ENCODE results near the gene S100A3.
"Not testable (repeated sequence)": the region's sequence is repeated elsewhere in the genome, so short reads cannot be mapped to it uniquely, and the experiment has no call there.

Gene S100A3

GRCh38 chr1:153582836-153583235 is 33.8 kb upstream of the S100A3 start:
- not testable (repeated sequence) for H3K36me3 ChIP-seq (ENCODE audit: insufficient read depth, low read depth, low read length); H3K27me3 ChIP-seq (ENCODE audit: insufficient read depth, low read length); H3K27ac ChIP-seq (ENCODE audit: low read length); H3K9me3 ChIP-seq (ENCODE audit: insufficient read depth, low read depth, low read length); H3K4me1 ChIP-seq (ENCODE audit: insufficient read depth, low read length); H3K9ac ChIP-seq (ENCODE audit: low read depth, low read length); H3K4me3 ChIP-seq (ENCODE audit: low read length)

- Histone ChIP-seq H3K9me3 (ENCODE audit: insufficient read depth, low read depth, low read length) (no peaks in the 10 kb centered on the region), H3K27me3 (ENCODE audit: insufficient read depth, low read length) (no peaks in the 10 kb centered on the region), H3K4me3 (ENCODE audit: low read length) (no peak overlapping the region), H3K36me3 (ENCODE audit: insufficient read depth, low read depth, low read length) (no peaks in the 10 kb centered on the region), H3K4me1 (ENCODE audit: insufficient read depth, low read length) (peaks cover 6% of the 10 kb centered on the region; the same call in 1 of the 2 replicates), H3K27ac (ENCODE audit: low read length) (no peak overlapping the region), H3K9ac (ENCODE audit: low read depth, low read length) (no peak overlapping the region)
Observed at GRCh38 chr1:153578936-153579335, 29.9 kb upstream of the S100A3 start.

GRCh38 chr1:153578490-153578889 is 29.4 kb upstream of the S100A3 start:
- Histone ChIP-seq H3K36me3 (ENCODE audit: insufficient read depth, low read depth, low read length) (no peaks in the 10 kb centered on the region), H3K4me1 (ENCODE audit: insufficient read depth, low read length) (peaks cover 6% of the 10 kb centered on the region; the same call in 1 of the 2 replicates), H3K4me3 (ENCODE audit: low read length) (no peak overlapping the region), H3K9ac (ENCODE audit: low read depth, low read length) (no peak overlapping the region), H3K27me3 (ENCODE audit: insufficient read depth, low read length) (no peaks in the 10 kb centered on the region), H3K27ac (ENCODE audit: low read length) (no peak overlapping the region), H3K9me3 (ENCODE audit: insufficient read depth, low read depth, low read length) (no peaks in the 10 kb centered on the region)

- Histone ChIP-seq H3K4me3 (ENCODE audit: low read length) (no peak overlapping the region), H3K4me1 (ENCODE audit: insufficient read depth, low read length) (peaks cover 6% of the 10 kb centered on the region; the same call in 1 of the 2 replicates), H3K36me3 (ENCODE audit: insufficient read depth, low read depth, low read length) (no peaks in the 10 kb centered on the region), H3K9ac (ENCODE audit: low read depth, low read length) (no peak overlapping the region), H3K27me3 (ENCODE audit: insufficient read depth, low read length) (no peaks in the 10 kb centered on the region), H3K27ac (ENCODE audit: low read length) (no peak overlapping the region), H3K9me3 (ENCODE audit: insufficient read depth, low read depth, low read length) (no peaks in the 10 kb centered on the region)
Observed at GRCh38 chr1:153577624-153578051, 28.6 kb upstream of the S100A3 start.

GRCh38 chr1:153577138-153577537 is 28.1 kb upstream of the S100A3 start:
- H3K4me1 ChIP-seq (ENCODE audit: insufficient read depth, low read length) = peaks cover 6% of the 10 kb centered on the region; the same call in 1 of the 2 replicates
- no peak overlapping the region for H3K27ac ChIP-seq (ENCODE audit: low read length)
- H3K9me3 ChIP-seq (ENCODE audit: insufficient read depth, low read depth, low read length) = no peaks in the 10 kb centered on the region
- no peaks in the 10 kb centered on the region for H3K36me3 ChIP-seq (ENCODE audit: insufficient read depth, low read depth, low read length)
- no peak overlapping the region for H3K4me3 ChIP-seq (ENCODE audit: low read length)
- no peaks in the 10 kb centered on the region for H3K27me3 ChIP-seq (ENCODE audit: insufficient read depth, low read length)
- no peak overlapping the region for H3K9ac ChIP-seq (ENCODE audit: low read depth, low read length)

- not testable (repeated sequence) for H3K4me1 ChIP-seq (ENCODE audit: insufficient read depth, low read length); H3K27me3 ChIP-seq (ENCODE audit: insufficient read depth, low read length); H3K27ac ChIP-seq (ENCODE audit: low read length); H3K9ac ChIP-seq (ENCODE audit: low read depth, low read length); H3K36me3 ChIP-seq (ENCODE audit: insufficient read depth, low read depth, low read length); H3K4me3 ChIP-seq (ENCODE audit: low read length); H3K9me3 ChIP-seq (ENCODE audit: insufficient read depth, low read depth, low read length)
Observed at GRCh38 chr1:153575497-153575896, 26.4 kb upstream of the S100A3 start.

GRCh38 chr1:153575081-153575491 is 26.0 kb upstream of the S100A3 start:
- not testable (repeated sequence) for H3K27me3 ChIP-seq (ENCODE audit: insufficient read depth, low read length); H3K27ac ChIP-seq (ENCODE audit: low read length); H3K9ac ChIP-seq (ENCODE audit: low read depth, low read length); H3K9me3 ChIP-seq (ENCODE audit: insufficient read depth, low read depth, low read length); H3K4me1 ChIP-seq (ENCODE audit: insufficient read depth, low read length); H3K36me3 ChIP-seq (ENCODE audit: insufficient read depth, low read depth, low read length); H3K4me3 ChIP-seq (ENCODE audit: low read length)

- H3K36me3 ChIP-seq (ENCODE audit: insufficient read depth, low read depth, low read length) = no peaks in the 10 kb centered on the region
- H3K9ac ChIP-seq (ENCODE audit: low read depth, low read length) = no peak overlapping the region
- no peak overlapping the region for H3K4me3 ChIP-seq (ENCODE audit: low read length)
- no peaks in the 10 kb centered on the region for H3K9me3 ChIP-seq (ENCODE audit: insufficient read depth, low read depth, low read length)
- peaks cover 1% of the 10 kb centered on the region for H3K4me1 ChIP-seq (ENCODE audit: insufficient read depth, low read length)
- no peak overlapping the region for H3K27ac ChIP-seq (ENCODE audit: low read length)
- no peaks in the 10 kb centered on the region for H3K27me3 ChIP-seq (ENCODE audit: insufficient read depth, low read length)
Observed at GRCh38 chr1:153573351-153573750, 24.3 kb upstream of the S100A3 start.

- Histone ChIP-seq H3K27me3 (ENCODE audit: insufficient read depth, low read length) (no peaks in the 10 kb centered on the region), H3K27ac (ENCODE audit: low read length) (no peak overlapping the region), H3K4me3 (ENCODE audit: low read length) (no peak overlapping the region), H3K9me3 (ENCODE audit: insufficient read depth, low read depth, low read length) (no peaks in the 10 kb centered on the region), H3K9ac (ENCODE audit: low read depth, low read length) (no peak overlapping the region), H3K36me3 (ENCODE audit: insufficient read depth, low read depth, low read length) (no peaks in the 10 kb centered on the region), H3K4me1 (ENCODE audit: insufficient read depth, low read length) (peaks cover 8% of the 10 kb centered on the region)
Observed at GRCh38 chr1:153572569-153573015, 23.5 kb upstream of the S100A3 start.

- Histone ChIP-seq H3K9ac (ENCODE audit: low read depth, low read length) (no peak overlapping the region), H3K27me3 (ENCODE audit: insufficient read depth, low read length) (no peaks in the 10 kb centered on the region), H3K4me3 (ENCODE audit: low read length) (no peak overlapping the region), H3K9me3 (ENCODE audit: insufficient read depth, low read depth, low read length) (no peaks in the 10 kb centered on the region), H3K36me3 (ENCODE audit: insufficient read depth, low read depth, low read length) (no peaks in the 10 kb centered on the region), H3K4me1 (ENCODE audit: insufficient read depth, low read length) (peaks cover 15% of the 10 kb centered on the region), H3K27ac (ENCODE audit: low read length) (no peak overlapping the region)
Observed at GRCh38 chr1:153571706-153572105, 22.6 kb upstream of the S100A3 start.

- peaks cover 19% of the 10 kb centered on the region for H3K4me1 ChIP-seq (ENCODE audit: insufficient read depth, low read length)
Observed at GRCh38 chr1:153570874-153571273, 21.8 kb upstream of the S100A3 start.

GRCh38 chr1:153569465-153569864 is 20.4 kb upstream of the S100A3 start:
- Histone ChIP-seq H3K27me3 (ENCODE audit: insufficient read depth, low read length) (no peaks in the 10 kb centered on the region), H3K4me3 (ENCODE audit: low read length) (no peak overlapping the region), H3K9ac (ENCODE audit: low read depth, low read length) (no peak overlapping the region), H3K4me1 (ENCODE audit: insufficient read depth, low read length) (peaks cover 24% of the 10 kb centered on the region), H3K36me3 (ENCODE audit: insufficient read depth, low read depth, low read length) (no peaks in the 10 kb centered on the region), H3K27ac (ENCODE audit: low read length) (no peak overlapping the region), H3K9me3 (ENCODE audit: insufficient read depth, low read depth, low read length) (no peaks in the 10 kb centered on the region)

More at GRCh38 chr1:153570874-153571273, 21.8 kb upstream of the S100A3 start:
- H3K9me3 ChIP-seq (ENCODE audit: insufficient read depth, low read depth, low read length) = no peaks in the 10 kb centered on the region
- H3K27ac ChIP-seq (ENCODE audit: low read length) = no peak overlapping the region
- no peaks in the 10 kb centered on the region for H3K36me3 ChIP-seq (ENCODE audit: insufficient read depth, low read depth, low read length)
- H3K4me3 ChIP-seq (ENCODE audit: low read length) = no peak overlapping the region
- H3K9ac ChIP-seq (ENCODE audit: low read depth, low read length) = no peak overlapping the region
- H3K27me3 ChIP-seq (ENCODE audit: insufficient read depth, low read length) = no peaks in the 10 kb centered on the region
